HepG2 (cell line): ENCODE data around the gene LZTS2. TPM values are rescaled to one million over a fixed set of nuclear protein-coding genes. Genes with fewer than 3 reads are reported as not detected.

Source experiments
- PCBP1 ChIP-seq: fragments of 200-400 bp; formaldehyde crosslinking; IDR thresholded peaks from 2 replicates; pipeline ENCODE4 v1.6.1; 2017; ENCODE audit warnings: mild to moderate bottlenecking, low read depth, low read length, borderline replicate concordance
- RBM39 ChIP-seq: fragments of 200-400 bp; formaldehyde crosslinking; IDR thresholded peaks from one replicate; pipeline ENCODE4 v1.6.1; 2018; ENCODE audit warnings: antibody characterized with exemption, mild to moderate bottlenecking, low read depth, low read length; ENCODE audit not compliant: poor library complexity, severe bottlenecking
- SMARCE1 ChIP-seq: fragments of 450-650 bp; IDR thresholded peaks from 2 replicates; pipeline ENCODE4 v1.6.1; 2017; ENCODE audit warnings: borderline replicate concordance
- SRF ChIP-seq: IDR thresholded peaks from 2 replicates; pipeline ENCODE4 v1.6.1; 2011; ENCODE audit warnings: mild to moderate bottlenecking, low read depth, low read length, moderate library complexity
- STAG1 ChIP-seq: sonication (generic); formaldehyde crosslinking; IDR thresholded peaks from 2 replicates; pipeline ENCODE4 v1.4.0; 2020; ENCODE audit warnings: missing genetic modification reagents
- ZEB1 ChIP-seq: IDR thresholded peaks from 2 replicates; pipeline ENCODE4 v1.6.1; 2012; ENCODE audit warnings: mild to moderate bottlenecking, low read depth, inconsistent platforms; ENCODE audit not compliant: insufficient replicate concordance
- ZNF441 ChIP-seq: sonication (generic); formaldehyde crosslinking; IDR thresholded peaks from 2 replicates; pipeline ENCODE4 v1.7.0; 2021; ENCODE audit warnings: missing genetic modification reagents, borderline replicate concordance
- polyA plus RNA-seq, 8 experiments: library from polyadenylated mRNA; depleted of rRNA in 3 of 8; stranded (reverse) in 7 of 8; unstranded in 1 of 8; fragments of >200 nt; fragmentation: Illumina TruSeq in 4 of 8; extraction: Trizol in 4 of 8; gene quantifications; 2 replicates each; pipeline versions ENCODE4 v1.2.1 to v1.2.3, GENCODE V29; 2011 to 2016; ENCODE audit warnings: low read depth in 4 of 8, missing spikeins in 1 of 8, mixed read lengths in 1 of 8; ENCODE audit not compliant: insufficient read depth in 1 of 8
- total RNA-seq, 5 experiments: library from RNA; depleted of rRNA; stranded (reverse); fragments of >200 nt; fragmentation: Illumina TruSeq; extraction: Trizol; gene quantifications; 2 replicates each; pipeline ENCODE4 v1.2.3, GENCODE V29; 2016; ENCODE audit warnings: low read depth in 1 of 5
- TF ChIP-seq, protein P1 (sequence below): sonication (generic); formaldehyde crosslinking; conservative IDR thresholded peaks from 2 replicates; pipeline ENCODE4 v1.8.1; 2023; ENCODE audit warnings: missing genetic modification reagents
- TF ChIP-seq, protein P2 (sequence below): fragments of 450-650 bp; IDR thresholded peaks from 2 replicates; pipeline ENCODE4 v1.6.1; 2017; ENCODE audit warnings: mild to moderate bottlenecking
- TF ChIP-seq, protein P3 (sequence below): IDR thresholded peaks from 2 replicates; pipeline ENCODE4 v1.4.0; 2020; ENCODE audit warnings: mild to moderate bottlenecking, missing genetic modification reagents
- TF ChIP-seq, protein P4 (sequence below): sonication (generic); formaldehyde crosslinking; IDR thresholded peaks from 2 replicates; pipeline ENCODE4 v1.4.0; 2020; ENCODE audit warnings: missing genetic modification reagents, borderline replicate concordance
- TF ChIP-seq, protein P5 (sequence below): sonication (generic); formaldehyde crosslinking; IDR thresholded peaks from 2 replicates; pipeline ENCODE4 v1.8.1; 2023; ENCODE audit warnings: mild to moderate bottlenecking, moderate library complexity, missing genetic modification reagents
- TF ChIP-seq, protein P6 (sequence below): sonication (generic); formaldehyde crosslinking; IDR thresholded peaks from 2 replicates; pipeline ENCODE4 v1.8.1; 2023; ENCODE audit warnings: mild to moderate bottlenecking, missing genetic modification reagents, borderline replicate concordance

The LZTS2 gene
- total and polyA plus RNA-seq, 2 of the 13 experiments (the other 11 are each of a cell fraction or from before 2014, with no cell fraction given) = 43.6 to 65.6 TPM

DNA sequence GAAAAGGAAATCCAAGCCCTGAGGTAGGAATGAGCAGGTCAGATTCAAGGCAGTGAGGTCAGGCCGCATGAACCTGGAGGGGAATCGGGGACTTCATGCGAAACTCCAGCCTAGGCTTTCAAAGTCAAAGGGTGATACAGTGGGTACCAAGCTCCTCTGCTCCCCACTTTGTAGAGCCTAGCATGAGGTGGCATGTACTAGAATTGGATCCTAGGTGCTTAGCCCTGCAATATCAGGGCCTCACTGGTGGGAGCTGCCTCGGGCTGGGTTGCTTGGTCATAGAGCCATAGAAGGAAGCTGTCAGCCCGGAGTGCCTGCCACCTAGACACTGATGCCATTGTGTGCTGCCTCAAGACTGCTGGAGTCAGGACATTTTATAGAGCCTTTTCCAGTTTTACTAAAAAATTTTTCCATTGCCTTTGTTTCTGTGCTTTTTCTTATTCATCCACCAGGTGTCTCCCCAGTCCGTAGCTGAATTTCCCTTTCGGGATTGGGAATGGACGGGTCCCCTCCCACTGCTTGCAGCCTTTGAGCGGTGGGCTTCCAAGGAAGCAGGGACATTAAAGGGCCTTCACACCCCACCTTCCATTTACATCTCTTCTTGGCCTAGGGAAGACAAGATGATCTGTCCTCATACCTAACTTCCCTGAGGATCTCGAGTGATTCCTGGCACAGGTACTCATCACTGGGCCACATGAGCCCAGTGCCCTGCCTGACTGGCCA lies 5.5 kb upstream of the LZTS2 start (continued):
- no peak for TF ChIP-seq RBM39
- no peak for TF ChIP-seq SRF
- TF ChIP-seq, protein P1, sequence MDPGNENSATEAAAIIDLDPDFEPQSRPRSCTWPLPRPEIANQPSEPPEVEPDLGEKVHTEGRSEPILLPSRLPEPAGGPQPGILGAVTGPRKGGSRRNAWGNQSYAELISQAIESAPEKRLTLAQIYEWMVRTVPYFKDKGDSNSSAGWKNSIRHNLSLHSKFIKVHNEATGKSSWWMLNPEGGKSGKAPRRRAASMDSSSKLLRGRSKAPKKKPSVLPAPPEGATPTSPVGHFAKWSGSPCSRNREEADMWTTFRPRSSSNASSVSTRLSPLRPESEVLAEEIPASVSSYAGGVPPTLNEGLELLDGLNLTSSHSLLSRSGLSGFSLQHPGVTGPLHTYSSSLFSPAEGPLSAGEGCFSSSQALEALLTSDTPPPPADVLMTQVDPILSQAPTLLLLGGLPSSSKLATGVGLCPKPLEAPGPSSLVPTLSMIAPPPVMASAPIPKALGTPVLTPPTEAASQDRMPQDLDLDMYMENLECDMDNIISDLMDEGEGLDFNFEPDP (CRISPR knock-in tag) = 0 out of 2 replicates have a peak, but pooled peaks have one; percentile 22
- TF ChIP-seq PCBP1 = no peak
- no peak for TF ChIP-seq ZNF441 (CRISPR knock-in tag)
- TF ChIP-seq, protein P2, sequence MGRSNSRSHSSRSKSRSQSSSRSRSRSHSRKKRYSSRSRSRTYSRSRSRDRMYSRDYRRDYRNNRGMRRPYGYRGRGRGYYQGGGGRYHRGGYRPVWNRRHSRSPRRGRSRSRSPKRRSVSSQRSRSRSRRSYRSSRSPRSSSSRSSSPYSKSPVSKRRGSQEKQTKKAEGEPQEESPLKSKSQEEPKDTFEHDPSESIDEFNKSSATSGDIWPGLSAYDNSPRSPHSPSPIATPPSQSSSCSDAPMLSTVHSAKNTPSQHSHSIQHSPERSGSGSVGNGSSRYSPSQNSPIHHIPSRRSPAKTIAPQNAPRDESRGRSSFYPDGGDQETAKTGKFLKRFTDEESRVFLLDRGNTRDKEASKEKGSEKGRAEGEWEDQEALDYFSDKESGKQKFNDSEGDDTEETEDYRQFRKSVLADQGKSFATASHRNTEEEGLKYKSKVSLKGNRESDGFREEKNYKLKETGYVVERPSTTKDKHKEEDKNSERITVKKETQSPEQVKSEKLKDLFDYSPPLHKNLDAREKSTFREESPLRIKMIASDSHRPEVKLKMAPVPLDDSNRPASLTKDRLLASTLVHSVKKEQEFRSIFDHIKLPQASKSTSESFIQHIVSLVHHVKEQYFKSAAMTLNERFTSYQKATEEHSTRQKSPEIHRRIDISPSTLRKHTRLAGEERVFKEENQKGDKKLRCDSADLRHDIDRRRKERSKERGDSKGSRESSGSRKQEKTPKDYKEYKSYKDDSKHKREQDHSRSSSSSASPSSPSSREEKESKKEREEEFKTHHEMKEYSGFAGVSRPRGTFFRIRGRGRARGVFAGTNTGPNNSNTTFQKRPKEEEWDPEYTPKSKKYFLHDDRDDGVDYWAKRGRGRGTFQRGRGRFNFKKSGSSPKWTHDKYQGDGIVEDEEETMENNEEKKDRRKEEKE = no peak
- no peak for TF ChIP-seq SMARCE1
- TF ChIP-seq, protein P3, sequence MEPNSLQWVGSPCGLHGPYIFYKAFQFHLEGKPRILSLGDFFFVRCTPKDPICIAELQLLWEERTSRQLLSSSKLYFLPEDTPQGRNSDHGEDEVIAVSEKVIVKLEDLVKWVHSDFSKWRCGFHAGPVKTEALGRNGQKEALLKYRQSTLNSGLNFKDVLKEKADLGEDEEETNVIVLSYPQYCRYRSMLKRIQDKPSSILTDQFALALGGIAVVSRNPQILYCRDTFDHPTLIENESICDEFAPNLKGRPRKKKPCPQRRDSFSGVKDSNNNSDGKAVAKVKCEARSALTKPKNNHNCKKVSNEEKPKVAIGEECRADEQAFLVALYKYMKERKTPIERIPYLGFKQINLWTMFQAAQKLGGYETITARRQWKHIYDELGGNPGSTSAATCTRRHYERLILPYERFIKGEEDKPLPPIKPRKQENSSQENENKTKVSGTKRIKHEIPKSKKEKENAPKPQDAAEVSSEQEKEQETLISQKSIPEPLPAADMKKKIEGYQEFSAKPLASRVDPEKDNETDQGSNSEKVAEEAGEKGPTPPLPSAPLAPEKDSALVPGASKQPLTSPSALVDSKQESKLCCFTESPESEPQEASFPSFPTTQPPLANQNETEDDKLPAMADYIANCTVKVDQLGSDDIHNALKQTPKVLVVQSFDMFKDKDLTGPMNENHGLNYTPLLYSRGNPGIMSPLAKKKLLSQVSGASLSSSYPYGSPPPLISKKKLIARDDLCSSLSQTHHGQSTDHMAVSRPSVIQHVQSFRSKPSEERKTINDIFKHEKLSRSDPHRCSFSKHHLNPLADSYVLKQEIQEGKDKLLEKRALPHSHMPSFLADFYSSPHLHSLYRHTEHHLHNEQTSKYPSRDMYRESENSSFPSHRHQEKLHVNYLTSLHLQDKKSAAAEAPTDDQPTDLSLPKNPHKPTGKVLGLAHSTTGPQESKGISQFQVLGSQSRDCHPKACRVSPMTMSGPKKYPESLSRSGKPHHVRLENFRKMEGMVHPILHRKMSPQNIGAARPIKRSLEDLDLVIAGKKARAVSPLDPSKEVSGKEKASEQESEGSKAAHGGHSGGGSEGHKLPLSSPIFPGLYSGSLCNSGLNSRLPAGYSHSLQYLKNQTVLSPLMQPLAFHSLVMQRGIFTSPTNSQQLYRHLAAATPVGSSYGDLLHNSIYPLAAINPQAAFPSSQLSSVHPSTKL (CRISPR knock-in tag) = no peak
- TF ChIP-seq, protein P4, sequence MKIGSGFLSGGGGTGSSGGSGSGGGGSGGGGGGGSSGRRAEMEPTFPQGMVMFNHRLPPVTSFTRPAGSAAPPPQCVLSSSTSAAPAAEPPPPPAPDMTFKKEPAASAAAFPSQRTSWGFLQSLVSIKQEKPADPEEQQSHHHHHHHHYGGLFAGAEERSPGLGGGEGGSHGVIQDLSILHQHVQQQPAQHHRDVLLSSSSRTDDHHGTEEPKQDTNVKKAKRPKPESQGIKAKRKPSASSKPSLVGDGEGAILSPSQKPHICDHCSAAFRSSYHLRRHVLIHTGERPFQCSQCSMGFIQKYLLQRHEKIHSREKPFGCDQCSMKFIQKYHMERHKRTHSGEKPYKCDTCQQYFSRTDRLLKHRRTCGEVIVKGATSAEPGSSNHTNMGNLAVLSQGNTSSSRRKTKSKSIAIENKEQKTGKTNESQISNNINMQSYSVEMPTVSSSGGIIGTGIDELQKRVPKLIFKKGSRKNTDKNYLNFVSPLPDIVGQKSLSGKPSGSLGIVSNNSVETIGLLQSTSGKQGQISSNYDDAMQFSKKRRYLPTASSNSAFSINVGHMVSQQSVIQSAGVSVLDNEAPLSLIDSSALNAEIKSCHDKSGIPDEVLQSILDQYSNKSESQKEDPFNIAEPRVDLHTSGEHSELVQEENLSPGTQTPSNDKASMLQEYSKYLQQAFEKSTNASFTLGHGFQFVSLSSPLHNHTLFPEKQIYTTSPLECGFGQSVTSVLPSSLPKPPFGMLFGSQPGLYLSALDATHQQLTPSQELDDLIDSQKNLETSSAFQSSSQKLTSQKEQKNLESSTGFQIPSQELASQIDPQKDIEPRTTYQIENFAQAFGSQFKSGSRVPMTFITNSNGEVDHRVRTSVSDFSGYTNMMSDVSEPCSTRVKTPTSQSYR (CRISPR knock-in tag) = no peak
- TF ChIP-seq, protein P5, sequence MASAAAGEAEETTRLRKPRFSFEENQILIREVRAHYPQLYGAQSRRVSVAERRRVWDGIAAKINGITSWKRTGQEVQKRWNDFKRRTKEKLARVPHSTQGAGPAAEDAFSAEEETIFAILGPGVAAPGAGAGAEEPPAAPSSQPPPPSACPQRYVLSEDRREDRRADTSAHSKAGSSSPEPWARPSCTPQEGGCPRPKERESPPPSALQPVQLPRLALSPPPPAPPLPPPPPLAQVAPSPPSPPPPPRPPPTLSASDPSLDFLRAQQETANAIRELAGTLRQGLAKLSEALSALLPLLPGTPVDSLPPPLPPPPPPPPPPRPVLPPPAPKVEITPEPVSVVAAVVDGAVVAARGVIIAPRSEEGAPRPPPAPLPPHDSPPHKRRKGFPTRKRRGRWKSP (CRISPR knock-in tag) = no peak
- TF ChIP-seq, protein P6, sequence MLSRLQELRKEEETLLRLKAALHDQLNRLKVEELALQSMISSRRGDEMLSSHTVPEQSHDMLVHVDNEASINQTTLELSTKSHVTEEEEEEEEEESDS = no peak
- no peak for TF ChIP-seq ZEB1
- peak; percentile 74 for TF ChIP-seq STAG1 (CRISPR knock-in tag)
